HG03575 (cell line): ENCODE results near the gene EMX1.
"Not testable (repeated sequence)": the region's sequence is repeated elsewhere in the genome, so short reads cannot be mapped to it uniquely, and the experiment has no call there.

ENCODE experiments used
- ATAC-seq: cut with Tn5 transposase; IDR thresholded peaks from one replicate; pipeline ENCODE4 v1.9.1; 2021; ENCODE audit not compliant: unreplicated experiment, insufficient number of reproducible peaks, low FRiP score; ENCODE audit errors: extremely low read depth

The EMX1 gene

DNA sequence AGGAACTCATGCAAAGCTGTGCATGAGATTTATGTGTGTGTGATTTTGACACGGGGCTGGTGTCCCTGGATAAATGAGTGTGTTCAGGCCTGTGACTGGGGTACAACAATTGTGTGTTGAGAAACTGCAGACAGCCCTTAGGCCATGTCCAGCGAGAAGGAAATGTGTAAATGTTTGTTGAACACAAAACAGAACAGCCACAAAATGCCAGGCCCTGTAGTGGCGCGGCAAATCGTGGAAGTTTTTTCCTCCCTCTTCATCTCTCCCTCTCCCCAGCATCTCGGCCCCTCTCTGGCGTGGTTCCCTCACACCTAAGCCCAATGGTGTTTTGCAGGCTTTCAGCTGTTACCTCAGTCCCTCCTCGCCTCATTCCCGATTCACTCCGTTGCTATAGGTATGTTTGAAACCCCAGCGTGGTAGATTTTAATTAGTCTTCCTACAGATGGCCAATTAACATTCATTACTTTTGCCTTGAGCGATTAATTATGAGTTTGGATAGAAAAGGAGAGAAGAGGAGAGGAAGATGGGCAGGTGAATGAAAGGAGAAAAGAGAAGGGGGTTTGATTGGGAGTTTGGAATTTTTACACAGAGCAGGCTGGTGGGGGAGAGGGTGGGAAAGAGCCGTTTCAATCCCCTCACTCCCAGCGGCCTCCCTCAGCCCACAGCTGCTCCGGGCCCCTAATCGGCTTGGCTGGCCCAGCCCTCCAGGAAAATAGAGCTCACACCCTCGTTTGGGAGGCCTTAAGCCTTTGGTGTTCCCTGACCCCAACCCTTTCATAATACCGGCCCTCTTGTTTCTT is 19.3 kb upstream of the EMX1 start:
- ATAC-seq, result no peak

DNA sequence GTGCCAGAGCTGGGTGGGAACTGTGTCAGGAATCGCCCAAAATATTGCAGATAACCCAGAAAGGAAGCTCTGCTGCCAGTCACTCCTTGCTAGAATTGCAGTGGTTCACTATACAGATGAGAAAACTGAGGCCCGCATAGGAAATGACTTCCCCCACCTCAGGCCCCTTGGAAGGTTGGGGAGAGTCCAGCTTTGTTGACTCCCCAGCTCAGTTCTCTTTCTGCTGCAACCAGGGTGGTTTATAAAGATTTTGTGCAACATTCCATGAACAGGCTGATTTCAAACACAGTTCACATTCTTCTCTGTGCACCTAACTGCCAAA is 18.8 kb upstream of the EMX1 start:
- no peak for ATAC-seq

DNA sequence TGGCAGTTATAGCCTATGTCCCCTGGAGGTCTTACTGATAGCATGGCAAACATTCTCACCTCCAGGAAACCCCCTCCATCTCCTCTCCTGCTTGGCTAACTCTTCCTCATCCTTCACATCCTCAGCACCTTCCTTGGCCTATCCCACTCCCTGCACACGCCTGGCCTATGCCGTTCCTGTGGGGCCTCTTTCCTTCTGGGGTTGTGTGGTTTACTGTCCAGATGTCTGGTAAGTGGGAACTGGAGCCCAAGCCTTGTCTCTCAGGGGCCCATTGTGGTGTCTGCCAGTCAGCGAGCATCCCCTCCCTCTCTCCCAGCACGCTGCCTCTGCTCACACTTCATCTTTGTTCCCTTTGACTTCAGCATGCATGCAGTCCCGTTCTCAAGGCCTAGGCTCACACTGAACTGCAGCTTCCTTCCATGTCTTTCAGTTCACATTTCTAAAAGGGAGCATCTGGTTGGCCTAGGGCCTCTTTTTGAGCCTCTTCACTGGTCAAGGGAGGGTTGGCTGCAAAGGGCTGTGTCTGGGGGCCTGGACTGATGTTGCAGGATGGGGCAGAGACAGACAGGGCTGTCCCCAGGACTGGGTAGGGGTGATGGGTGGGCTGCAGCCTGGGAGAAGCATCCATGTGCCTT is 17.0 kb upstream of the EMX1 start:
- ATAC-seq, result no peak

DNA sequence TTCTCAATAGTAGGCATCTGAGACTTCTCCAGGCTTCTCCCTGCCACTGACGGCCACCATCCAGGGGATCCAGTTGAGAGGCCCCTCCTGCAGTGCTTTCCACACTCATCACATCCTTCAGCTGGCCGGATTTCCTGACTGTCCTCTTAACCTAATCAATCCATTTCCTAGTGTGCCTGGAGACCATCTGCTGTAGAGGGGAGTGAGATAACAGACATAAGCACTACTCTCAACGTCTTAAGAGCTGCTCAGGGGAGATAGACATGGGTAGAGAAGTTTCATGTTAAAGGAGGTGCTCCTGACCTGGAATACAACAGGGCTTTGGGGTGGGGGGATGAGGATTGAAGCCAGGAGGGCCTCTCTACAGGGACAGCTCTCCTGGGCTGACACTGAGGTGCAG is 15.9 kb upstream of the EMX1 start:
- no peak for ATAC-seq

DNA sequence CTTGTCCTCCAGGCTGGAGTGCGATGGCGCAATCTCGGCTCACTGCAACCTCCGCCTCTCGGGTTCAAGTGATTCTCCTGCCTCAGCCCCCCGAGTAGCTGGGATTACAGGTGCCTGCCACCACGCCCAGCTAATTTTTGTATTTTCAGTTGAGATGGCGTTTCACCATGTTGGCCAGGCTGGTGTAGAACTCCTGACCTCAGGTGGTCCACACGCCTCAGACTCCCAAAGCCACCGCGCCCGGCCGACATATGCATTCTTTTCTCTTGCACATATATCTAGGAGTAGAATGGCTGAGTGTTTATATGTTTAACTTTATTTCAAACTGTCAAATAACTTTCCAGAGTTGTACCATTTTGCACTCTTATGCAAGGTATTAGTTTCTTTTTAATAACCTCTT is 9.9 kb upstream of the EMX1 start:
- not testable (repeated sequence) for ATAC-seq

DNA sequence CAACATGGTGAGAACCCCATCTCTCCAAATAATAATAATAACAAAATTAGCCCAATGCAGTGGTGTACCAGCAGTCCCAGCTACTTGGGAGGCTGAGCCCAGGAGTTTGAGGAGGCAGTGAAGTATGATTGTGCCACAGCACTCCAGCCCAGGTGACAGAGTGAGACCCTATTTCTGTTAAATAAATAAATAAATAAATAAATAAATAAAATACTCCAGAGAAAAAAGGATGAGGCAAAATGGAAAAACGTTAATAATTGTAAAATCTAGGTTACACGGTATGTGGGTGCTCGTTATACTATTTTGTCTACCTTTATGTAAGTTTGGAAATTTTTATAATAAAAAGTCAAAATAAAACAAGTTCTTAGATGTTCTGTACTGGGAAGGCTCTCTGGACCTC is 8.6 kb upstream of the EMX1 start:
- ATAC-seq, result no peak

DNA sequence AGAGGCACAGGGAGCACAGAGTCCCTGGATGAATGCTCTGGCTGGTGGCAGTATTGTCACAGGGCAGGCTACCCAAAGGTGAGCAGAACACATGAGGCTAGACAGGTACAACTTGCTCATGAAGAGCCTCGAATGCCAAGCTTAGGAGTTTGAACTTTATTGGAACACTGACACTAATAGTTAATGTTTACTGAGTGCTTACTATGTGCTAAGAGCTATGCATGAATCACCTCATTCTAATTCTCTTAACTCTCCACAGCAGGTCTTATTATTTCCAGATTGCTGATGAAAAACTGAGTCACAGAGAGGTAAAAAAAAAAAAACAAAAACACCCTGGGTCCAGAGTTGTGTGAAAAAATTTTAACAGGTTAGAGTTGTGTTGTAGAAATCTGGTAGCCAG is 6.1 kb upstream of the EMX1 start:
- no peak for ATAC-seq

DNA sequence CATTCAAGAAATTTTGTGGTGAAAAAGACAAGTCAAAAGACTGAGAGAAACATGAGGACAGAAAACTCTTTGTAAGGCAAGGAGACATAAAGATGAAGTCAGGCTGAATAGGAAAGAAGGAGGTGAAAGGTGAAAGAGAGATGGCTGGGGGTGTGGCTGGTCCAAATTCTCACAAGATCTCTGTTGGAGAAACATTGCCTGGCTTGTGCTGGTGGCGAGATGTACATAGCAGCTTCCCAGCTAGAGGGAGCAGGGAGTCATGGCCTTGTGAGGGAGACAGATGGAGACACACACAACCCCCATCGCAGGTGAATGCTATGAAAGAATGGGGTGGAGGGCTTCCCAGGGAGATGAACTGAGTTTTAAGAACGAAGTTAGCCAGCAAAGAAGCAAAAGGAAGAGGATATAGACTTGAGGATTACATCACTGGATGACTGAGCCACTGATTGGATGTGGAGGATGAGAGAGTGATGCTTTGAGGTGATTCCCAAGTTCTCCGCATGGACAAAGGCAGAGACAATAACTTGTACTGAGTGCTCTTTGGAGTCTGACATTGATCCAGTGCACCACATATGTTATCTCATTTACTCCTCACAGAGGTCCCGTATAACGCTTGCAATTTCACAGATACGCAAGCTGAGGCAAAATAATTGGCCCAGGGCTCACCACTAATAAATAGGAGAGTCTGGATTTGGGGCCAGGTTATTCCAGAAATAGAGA is 3.7 kb upstream of the EMX1 start:
- no peak for ATAC-seq

DNA sequence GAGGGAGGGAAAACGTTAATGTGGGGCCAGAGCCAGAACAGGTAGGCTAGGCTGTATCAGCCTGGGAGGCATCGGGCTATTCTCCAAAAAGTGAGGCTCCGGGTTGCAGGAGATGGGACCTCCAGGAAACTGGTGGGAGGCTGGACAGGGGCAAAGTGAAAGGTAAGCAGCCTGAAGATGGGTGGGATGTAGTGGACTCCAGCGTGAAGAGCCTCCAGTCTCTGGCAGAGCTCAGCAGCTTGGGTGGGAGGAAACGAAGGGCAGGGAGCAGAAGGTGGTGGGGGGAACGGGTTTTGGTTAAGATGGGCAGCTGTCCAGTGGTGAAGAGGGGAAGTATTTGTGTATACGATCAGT is 3.1 kb upstream of the EMX1 start:
- ATAC-seq, result no peak

DNA sequence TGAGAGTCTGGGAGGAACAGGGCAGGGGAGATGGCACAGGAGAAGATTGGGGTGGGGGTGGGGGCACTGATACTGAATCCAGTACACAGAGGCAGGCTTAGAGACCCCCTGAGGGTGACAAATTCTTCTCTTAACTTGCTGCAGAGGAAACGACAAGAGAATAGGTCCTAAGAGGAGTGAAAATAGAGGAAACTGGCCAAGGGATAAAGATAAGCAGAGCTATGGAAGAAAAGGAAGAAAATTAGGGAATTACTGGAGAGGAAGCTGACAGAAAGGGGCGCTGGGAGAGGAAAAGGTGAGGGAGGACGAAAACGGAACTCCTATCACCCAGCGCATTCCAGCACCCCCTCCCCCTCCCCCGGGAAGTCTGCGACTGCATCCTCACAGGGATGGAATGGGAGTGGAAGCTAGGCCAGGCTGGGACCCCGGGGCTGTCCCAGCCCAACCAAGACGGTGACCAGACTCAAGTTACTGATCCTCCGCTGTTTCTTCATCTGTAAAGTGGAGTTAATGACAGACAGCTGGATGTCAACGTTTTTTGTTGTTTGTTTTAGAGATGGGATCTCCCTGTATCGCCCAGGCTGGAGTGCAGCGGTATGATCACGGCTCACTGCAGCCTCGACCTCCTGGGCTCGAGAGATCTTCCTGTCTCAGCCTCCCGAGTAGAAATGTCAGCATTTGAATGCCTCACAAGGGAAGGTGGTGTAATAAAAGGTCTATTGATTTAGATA is 2.6 kb upstream of the EMX1 start:
- ATAC-seq, result no peak

DNA sequence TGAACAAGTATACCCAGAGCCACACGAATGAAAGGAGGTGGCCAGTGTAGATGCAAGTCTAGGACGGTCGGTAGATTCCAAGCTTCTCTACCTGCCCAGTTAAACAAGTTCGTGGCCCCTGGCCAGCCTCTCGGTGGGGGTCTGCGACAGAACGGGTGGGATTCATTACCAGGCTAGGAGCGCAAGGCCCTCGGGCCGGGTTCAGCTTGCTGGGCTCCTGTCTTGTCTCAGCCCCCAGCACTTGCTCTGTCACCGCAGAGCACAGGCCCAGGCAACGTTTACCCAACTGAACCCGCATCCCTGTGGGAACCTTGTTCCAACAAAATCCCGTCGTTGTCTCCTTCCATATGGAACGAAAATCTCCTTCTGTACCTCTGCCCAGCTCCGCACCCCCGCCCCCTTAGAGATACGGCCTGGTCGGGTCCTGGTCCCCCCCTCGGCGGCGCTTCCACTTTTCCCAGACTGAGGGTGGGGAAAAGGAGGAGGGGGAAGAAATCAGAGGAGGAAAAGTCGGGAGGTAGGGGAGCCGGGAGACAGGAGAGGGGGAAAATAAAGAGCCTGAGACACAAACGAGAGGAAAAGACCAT is 1.9 kb upstream of the EMX1 start:
- no peak for ATAC-seq

DNA sequence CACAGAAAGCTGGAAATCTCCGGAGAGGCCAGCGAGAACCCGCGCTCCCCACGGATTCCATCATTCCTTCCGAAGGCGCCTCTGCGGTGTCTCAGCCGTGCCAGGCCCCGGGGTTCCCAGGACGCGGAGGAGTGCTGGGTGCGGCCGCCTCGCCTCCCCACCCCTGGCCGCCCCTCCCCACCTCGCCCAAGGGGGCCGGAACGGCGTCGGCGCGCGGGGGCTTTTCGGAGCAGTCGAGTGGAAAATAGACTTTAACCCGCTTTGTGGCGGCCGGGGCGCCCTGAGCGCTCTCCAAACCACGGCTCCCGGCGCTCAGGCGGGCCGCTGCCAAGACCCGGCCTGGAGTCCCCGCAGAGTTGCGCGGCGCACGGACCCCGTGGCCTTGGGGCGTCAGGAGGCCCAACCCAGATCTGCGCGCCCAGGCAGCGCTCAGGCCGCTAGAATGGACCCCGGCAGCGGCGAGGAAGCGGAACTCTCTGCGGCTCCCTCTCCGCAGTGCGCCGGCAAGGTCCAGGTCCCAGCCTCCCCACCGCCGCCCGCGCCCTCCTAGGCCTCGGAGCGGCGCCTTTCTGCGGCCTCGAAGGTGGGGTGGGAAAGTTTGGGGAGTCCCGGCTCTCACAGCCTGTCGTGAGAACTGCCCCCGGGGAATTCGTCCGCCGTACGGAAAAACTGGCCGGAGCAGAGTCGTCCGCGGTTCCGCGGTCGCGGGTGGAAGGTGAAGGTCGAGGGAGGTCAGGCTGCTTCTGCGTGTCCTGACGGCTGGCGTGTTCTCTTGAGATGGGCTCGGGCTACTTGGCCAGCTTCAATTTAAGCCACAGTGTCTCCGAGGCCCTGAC is 1.2 kb upstream of the EMX1 start:
- no peak for ATAC-seq

DNA sequence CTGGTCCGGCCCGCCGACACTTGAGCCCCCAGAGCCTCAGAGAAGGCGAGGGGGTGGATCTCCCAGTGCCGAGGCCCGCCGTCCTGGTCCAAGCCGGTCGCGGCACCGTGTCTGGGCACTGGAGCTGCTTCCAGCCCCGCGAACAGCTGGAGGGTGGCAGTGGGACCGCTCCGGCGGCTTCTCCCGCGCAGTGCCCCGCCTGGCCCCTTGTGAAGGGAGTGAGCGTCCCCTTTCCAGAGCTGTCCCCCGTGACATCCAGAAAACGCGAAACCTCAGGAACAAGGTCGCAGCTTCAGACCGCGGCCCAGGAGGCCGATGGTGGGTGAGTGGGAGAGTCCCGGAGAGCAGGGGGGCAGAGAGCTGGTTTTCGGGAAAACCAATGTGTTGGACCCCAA is 579 bp upstream of the EMX1 start:
- no peak for ATAC-seq

DNA sequence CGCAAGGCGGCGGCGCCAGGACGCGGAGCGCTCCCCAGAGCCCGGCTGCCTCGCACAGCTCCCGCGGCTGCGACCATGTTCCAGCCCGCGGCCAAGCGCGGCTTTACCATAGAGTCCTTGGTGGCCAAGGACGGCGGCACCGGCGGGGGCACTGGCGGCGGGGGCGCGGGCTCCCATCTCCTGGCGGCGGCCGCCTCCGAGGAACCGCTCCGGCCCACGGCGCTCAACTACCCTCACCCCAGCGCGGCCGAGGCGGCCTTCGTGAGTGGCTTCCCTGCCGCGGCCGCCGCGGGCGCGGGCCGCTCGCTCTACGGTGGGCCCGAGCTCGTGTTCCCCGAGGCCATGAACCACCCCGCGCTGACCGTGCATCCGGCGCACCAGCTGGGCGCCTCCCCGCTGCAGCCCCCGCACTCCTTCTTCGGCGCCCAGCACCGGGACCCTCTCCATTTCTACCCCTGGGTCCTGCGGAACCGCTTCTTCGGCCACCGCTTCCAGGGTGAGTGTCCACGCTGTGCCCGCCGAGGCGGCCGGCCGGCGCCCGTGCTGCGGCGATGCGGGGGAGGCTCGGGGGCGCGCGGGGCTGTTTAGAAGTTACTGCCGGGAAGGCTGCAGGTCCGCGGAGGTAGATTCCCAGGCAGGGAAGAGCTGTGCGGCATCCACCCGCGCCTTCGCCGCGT is 696 bp downstream of the EMX1 start:
- no peak for ATAC-seq

DNA sequence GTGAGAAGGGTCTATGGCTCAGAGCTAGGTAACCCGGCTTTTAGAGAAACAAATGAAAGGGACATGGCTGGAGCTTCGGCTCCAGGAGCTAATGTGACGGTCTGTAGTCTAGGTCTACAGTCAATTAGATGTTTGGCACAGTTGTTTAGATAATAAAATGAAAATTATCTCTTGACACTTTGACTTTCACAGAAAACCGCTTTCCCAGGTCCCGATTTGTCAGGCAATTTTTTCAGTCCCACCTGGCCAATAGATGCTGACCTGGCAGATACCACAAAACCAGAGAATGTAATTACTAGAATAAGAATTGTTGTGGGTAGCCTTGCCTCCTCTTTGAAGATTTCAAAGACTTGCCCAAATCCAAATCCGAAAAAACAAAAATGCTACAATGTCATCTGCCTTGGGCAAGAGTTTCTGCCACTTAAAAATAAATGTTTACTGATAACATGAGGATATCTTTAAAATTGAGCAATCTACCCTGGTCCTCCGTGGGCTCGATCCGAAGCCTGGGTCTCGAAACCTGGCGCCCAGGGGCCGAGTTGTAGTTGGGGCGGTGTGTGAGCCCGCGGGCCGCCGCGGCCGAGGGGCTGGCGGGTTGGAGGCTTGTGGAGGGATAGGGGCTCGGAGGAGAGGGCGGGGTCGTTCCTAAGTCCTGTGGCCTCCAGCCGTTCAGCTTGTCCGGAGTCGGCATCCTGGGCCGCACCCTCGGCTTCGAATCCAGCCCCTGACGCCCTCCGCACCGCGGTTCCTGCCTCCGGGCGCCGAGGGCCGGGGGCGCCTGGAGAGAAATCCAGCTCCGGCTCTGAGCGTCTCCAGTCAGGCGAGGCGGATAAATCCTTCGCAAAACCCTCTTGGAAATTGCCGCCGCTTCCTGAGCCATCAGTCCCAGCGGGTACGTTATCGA is 2.3 kb downstream of the EMX1 start:
- no peak for ATAC-seq

DNA sequence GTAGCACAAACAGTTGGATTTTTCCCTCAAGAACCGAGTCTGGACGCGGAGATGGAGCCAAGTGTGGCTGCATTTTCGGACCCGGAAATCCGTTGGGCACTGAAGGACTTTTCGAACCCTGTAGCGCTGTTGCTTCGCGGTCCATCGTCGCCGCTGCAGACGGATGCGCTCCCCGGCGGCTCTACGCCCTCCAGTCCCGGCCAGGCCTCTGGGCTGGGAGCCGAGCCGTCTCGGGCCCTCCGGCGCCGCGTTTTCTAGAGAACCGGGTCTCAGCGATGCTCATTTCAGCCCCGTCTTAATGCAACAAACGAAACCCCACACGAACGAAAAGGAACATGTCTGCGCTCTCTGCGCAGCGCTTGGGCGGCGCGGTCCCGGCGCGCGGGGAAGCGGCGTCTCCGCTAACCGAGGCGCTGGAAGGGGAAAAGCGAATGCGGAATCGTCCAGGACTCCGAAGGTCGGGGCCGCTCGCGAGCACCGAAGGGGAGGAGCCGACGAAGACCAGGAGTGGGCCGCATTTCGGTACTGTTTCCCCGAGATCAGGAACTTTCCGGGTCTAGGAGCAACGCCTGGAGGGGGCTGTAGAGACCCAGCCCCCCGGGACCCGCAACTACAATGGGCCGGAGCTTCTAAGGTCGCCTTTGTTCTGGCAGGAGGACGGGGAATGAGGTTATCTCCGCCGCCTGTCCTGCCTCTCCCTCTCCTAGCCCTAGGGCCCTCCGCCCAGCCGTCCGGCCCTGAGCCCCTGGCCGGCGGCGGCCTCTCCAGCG is 3.2 kb downstream of the EMX1 start:
- no peak for ATAC-seq
